Endothelial cell of umbilical vein (primary cell): ENCODE measurements around the gene MBD1. TPM values are rescaled to one million over a fixed set of nuclear protein-coding genes. Genes with fewer than 3 reads are reported as not detected.

Experiments used
- BruUV-seq: library from RNA; stranded (reverse); fragments of 400-500 nt; replicated peaks from 2 replicates; lab custom pipeline; 2021; lab: Mats Ljungman, UMichigan
- CTCF ChIA-PET: fragments of 300-600, 350-600 bp; sonication (Branson Sonifier 250); formaldehyde crosslinking; loops from one replicate; lab custom pipeline; 2021; ENCODE audit warnings: antibody characterized with exemption, inconsistent platforms; lab: Charles Lee
- POLR2A ChIA-PET: fragments of 300-600, 350-600 bp; sonication (Branson Sonifier 250); formaldehyde crosslinking; loops from one replicate; lab custom pipeline; 2021; ENCODE audit warnings: antibody characterized with exemption, inconsistent platforms; lab: Charles Lee
- DNase-seq: peaks from one replicate; pipeline ENCODE4 v3.0.0-alpha.2; 2011; ENCODE audit warnings: low read depth, low spot score
- FAIRE-seq: peaks from 2 replicates; lab custom pipeline; 2011; peaks lifted over from hg19 to GRCh38; lab: Jason Lieb, UNC
- H2AFZ ChIP-seq: 2 replicates; pipeline ENCODE4 v1.6.0; 2012; ENCODE audit warnings: low read depth, low read length, control low read depth, inconsistent platforms
- H3K27ac ChIP-seq: 2 replicates; pipeline ENCODE4 v1.5.1; 2011; ENCODE audit warnings: low read depth, mild to moderate bottlenecking, control low read depth, low read length, moderate library complexity; ENCODE audit not compliant: insufficient read depth
- H3K27me3 ChIP-seq, 2 experiments: 2 replicates each; pipeline versions ENCODE4 v1.6.0 to v1.6.1; 2011; ENCODE audit warnings: low read length in 2 of 2, mixed read lengths in 1 of 2; ENCODE audit not compliant: control insufficient read depth in 2 of 2, insufficient read depth in 2 of 2
- H3K36me3 ChIP-seq, 2 experiments: 2 replicates in 1 of 2; 3 replicates in 1 of 2; pipeline ENCODE4 v1.5.1; 2011; ENCODE audit warnings: low read length in 2 of 2, mild to moderate bottlenecking in 1 of 2, moderate library complexity in 1 of 2; ENCODE audit not compliant: control insufficient read depth in 2 of 2, insufficient read depth in 2 of 2; ENCODE audit errors: extremely low read depth in 1 of 2
- H3K4me1 ChIP-seq: 3 replicates; pipeline ENCODE4 v1.5.1; 2011; ENCODE audit warnings: mild to moderate bottlenecking, low read length; ENCODE audit not compliant: control insufficient read depth, insufficient read depth; ENCODE audit errors: extremely low read depth
- H3K4me2 ChIP-seq: 2 replicates; pipeline ENCODE4 v1.6.1; 2011; ENCODE audit warnings: low read length, control low read depth, mixed read lengths; ENCODE audit not compliant: insufficient read depth
- H3K4me3 ChIP-seq, 3 experiments: fragments of 200-600 bp in 1 of 3; sonication (generic), shearing (Covaris generic) in 1 of 3; replicated peaks in 1 of 3; 2 replicates each; pipeline ENCODE4 v1.5.1; 2011 to 2016; ENCODE audit warnings: control low read depth in 3 of 3, low read length in 3 of 3, mild to moderate bottlenecking in 2 of 3, inconsistent platforms in 1 of 3, low read depth in 1 of 3, moderate library complexity in 1 of 3; ENCODE audit not compliant: insufficient read depth in 1 of 3
- H3K79me2 ChIP-seq: 2 replicates; pipeline ENCODE4 v1.6.0; 2012; ENCODE audit warnings: low read length, inconsistent platforms; ENCODE audit not compliant: control insufficient read depth, insufficient read depth
- H3K9ac ChIP-seq: replicated peaks from 2 replicates; pipeline ENCODE3; 2011; ENCODE audit warnings: low read length, control low read depth; ENCODE audit not compliant: insufficient read depth; ENCODE audit errors: extremely low read depth
- H3K9me1 ChIP-seq: replicated peaks from 3 replicates; pipeline ENCODE4 v1.6.0; 2011; ENCODE audit warnings: mild to moderate bottlenecking, low read length; ENCODE audit not compliant: control insufficient read depth, insufficient read depth; ENCODE audit errors: extremely low read depth
- H3K9me3 ChIP-seq: replicated peaks from 2 replicates; pipeline ENCODE4 v1.5.1; 2012; ENCODE audit warnings: low read length, inconsistent platforms; ENCODE audit not compliant: control insufficient read depth, insufficient read depth
- H4K20me1 ChIP-seq: replicated peaks from 2 replicates; pipeline ENCODE3; 2011; ENCODE audit warnings: mild to moderate bottlenecking, low read length; ENCODE audit not compliant: control insufficient read depth, insufficient read depth; ENCODE audit errors: extremely low read depth
- EZH2 ChIP-seq: IDR thresholded peaks from 2 replicates; pipeline ENCODE4 v1.6.1; 2012; ENCODE audit warnings: borderline replicate concordance, low read depth, mild to moderate bottlenecking, moderate library complexity, low read length, inconsistent platforms; ENCODE audit not compliant: severe bottlenecking
- GATA2 ChIP-seq: IDR thresholded peaks from 2 replicates; pipeline ENCODE4 v1.7.0; 2011; ENCODE audit warnings: low read depth, mild to moderate bottlenecking, moderate library complexity, mixed read lengths, low read length; ENCODE audit not compliant: insufficient read length, insufficient read depth
- JUN ChIP-seq: IDR thresholded peaks from 2 replicates; pipeline ENCODE4 v1.6.1; 2011; ENCODE audit warnings: borderline replicate concordance, low read depth; ENCODE audit not compliant: insufficient read length, insufficient read depth
- MYC ChIP-seq: IDR thresholded peaks from one replicate; pipeline ENCODE4 v1.6.1; 2011; ENCODE audit warnings: mild to moderate bottlenecking, low read depth, low read length
- POLR2A ChIP-seq: IDR thresholded peaks from 2 replicates; pipeline ENCODE4 v1.6.1; 2012; ENCODE audit warnings: low read depth, mild to moderate bottlenecking, control low read depth, low read length
- POLR2AphosphoS5 ChIP-seq: IDR thresholded peaks from 2 replicates; pipeline ENCODE4 v1.6.1; 2012; ENCODE audit warnings: low read depth, mild to moderate bottlenecking, control low read depth, low read length, moderate library complexity; ENCODE audit not compliant: insufficient read depth
- dilution Hi-C: fragments of 300-500 bp; cut with MboI; formaldehyde crosslinking; loops from one replicate; pipeline ENCODE4 v1.15.0; 2019; ENCODE audit warnings: low sequenced_read_pairs; ENCODE audit not compliant: extremely low pct_ligation_motif_present
- intact Hi-C: fragments of 100-400 bp; cut with micrococcal nuclease; formaldehyde crosslinking; loops from one replicate; pipeline ENCODE4 v1.10.0; 2022
- polyA plus RNA-seq, 4 experiments: library from polyadenylated mRNA; depleted of rRNA in 3 of 4; stranded (reverse) in 3 of 4; unstranded in 1 of 4; fragments of >200 nt; gene quantifications; 2 replicates each; pipeline versions ENCODE4 v1.2.1 to v1.2.3, GENCODE V29; 2011 to 2012; ENCODE audit warnings: missing spikeins in 1 of 4
- total RNA-seq: library from RNA; stranded (reverse); gene quantifications from 2 replicates; pipeline ENCODE4 v1.2.3, GENCODE V29; 2021

Gene MBD1
- total and polyA plus RNA-seq, 2 donors (not counting 3 experiments of a cell fraction or from before 2014, with no cell fraction given), result 57.2 to 77.5 TPM

DNA sequence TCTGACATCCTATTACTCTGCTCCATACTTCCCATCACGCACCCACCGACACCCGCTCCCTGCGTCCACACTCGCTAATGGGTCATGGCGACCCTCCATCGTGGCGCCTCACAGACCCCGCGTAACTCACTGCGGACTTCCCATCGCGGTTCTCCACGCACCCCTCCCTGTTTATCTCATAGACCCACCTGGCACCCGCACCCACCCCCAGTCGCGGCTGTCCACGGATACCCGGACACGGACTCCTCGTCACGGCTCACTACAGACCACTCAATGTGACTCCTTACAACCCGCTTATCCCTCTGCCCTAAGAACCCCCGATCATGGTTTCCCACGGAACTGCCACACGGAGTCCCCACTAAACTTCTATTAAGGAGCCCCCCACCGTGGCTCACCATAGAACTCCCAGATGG is 5.7 kb upstream of the MBD1 start:
- Histone ChIP-seq H3K9ac (peak overlapping the region; percentile 37), H3K9me1 (no peaks in the 10 kb centered on the region), H3K4me1 (peaks cover 7% of the 10 kb centered on the region), H3K9me3 (no peaks in the 10 kb centered on the region), H3K27me3 (peaks cover 0 to 1% of the 10 kb centered on the region in 2 experiments), H4K20me1 (no peaks in the 10 kb centered on the region), H3K4me3 (peak overlapping the region; percentile 76 to 88 (median 78)), H3K4me2 (peak overlapping the region; percentile 75), H2AFZ (peak overlapping the region; percentile 66), H3K36me3 (peaks cover 0 to 26% of the 10 kb centered on the region in 2 experiments), H3K79me2 (peaks cover 13% of the 10 kb centered on the region), H3K27ac (peak overlapping the region; percentile 33)
- TF ChIP-seq EZH2 (no peak), GATA2 (no peak), POLR2A (no peak), JUN (no peak), POLR2AphosphoS5 (no peak)
- POLR2A ChIA-PET, result no interaction called here
- CTCF ChIA-PET, result no interaction called here
- DNase-seq (no peak), FAIRE-seq (no peak)
- dilution Hi-C loops (no loop called here), intact Hi-C loops (loop anchor here (1.0 to 2.0 kb wide), 3 partner anchors 11 to 88 kb away; partner anchors contain the start of gene SKA1)
- no TSS peak for BruUV-seq

DNA sequence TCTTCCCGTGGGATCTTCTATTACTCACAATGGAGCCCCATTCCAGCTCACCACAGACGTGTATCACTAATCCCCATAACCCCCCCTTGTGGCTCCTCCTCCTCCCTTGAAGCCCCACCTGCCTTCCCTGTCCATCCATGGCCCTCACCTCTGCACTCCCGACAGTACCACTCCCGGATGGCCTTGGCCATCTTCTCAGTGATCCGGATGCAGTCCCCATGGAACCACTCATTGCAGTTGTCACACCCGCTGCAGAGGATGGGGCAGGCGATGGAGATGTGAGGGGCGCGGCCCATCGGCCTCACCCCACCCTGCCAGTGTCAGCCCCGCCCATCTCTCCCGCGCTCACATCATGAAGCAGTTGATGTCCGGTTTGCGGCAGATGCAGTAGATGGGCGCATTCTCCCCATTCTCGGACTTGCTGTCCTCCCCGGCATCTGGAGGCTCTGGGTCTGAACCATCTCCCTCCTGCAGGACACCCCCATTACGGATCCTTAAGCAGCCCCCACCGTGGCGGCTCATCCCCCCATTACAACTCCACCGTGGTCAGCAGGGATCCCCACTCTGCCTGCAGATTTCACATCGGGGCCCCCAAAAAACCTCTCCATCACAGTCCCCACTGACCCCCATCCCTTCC is 5.2 kb upstream of the MBD1 start:
- H3K9me1 ChIP-seq, result no peaks in the 10 kb centered on the region
- H3K79me2 ChIP-seq, result peaks cover 13% of the 10 kb centered on the region
- dilution Hi-C loops, result no loop called here
- CTCF ChIA-PET, result no interaction called here
- H3K27me3 ChIP-seq, result peaks cover 0 to 1% of the 10 kb centered on the region in 2 experiments
- H4K20me1 ChIP-seq, result no peaks in the 10 kb centered on the region
- TF ChIP-seq MYC, result no peak
- TF ChIP-seq EZH2, result no peak
- no peak for TF ChIP-seq JUN
- POLR2A ChIA-PET, result no interaction called here
- peak overlapping the region; percentile 66 for H2AFZ ChIP-seq
- peak overlapping the region; percentile 33 for H3K27ac ChIP-seq
- H3K9ac ChIP-seq, result peak overlapping the region; percentile 37
- H3K36me3 ChIP-seq, result peaks cover 0 to 26% of the 10 kb centered on the region in 2 experiments
- H3K4me3 ChIP-seq, result peak overlapping the region; percentile 76 to 88 (median 78)
- DNase-seq (no peak), FAIRE-seq (no peak)
- BruUV-seq, result no TSS peak
- H3K4me1 ChIP-seq, result peaks cover 10% of the 10 kb centered on the region
- intact Hi-C loops, result loop anchor here (1.0 to 2.0 kb wide), 3 partner anchors 12 to 88 kb away; partner anchors contain the start of gene SKA1
- peak overlapping the region; percentile 75 for H3K4me2 ChIP-seq
- H3K9me3 ChIP-seq, result no peaks in the 10 kb centered on the region
